HG03159 (cell line): Measurements from ENCODE around the gene IQUB.
"Not testable (repeated sequence)": the region's sequence is repeated elsewhere in the genome, so short reads cannot be mapped to it uniquely, and the experiment has no call there.

Source experiments
- ATAC-seq: cut with Tn5 transposase; IDR thresholded peaks from one replicate; pipeline ENCODE4 v1.9.1; 2021; ENCODE audit warnings: mild to moderate bottlenecking, moderate library complexity; ENCODE audit not compliant: unreplicated experiment

Gene IQUB

DNA sequence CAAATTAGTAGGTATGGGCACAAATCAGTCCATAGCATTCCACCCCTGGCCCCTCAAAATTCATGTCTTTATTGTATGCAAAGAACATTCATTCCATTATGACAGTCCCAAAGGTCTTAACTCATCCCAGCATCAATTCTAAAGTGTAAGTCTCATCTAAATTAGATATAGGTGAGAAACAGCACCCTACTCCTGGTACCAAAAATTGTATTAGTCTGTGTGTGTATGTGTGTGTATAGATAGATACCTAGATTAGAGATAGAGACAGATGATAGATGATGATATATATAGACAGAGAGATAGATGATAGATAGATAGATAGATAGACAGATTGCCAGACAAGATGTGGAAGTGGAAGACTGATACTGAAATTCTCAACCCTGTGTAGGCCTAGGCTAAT, 109.9 kb downstream of the IQUB start:
- no peak for ATAC-seq

DNA sequence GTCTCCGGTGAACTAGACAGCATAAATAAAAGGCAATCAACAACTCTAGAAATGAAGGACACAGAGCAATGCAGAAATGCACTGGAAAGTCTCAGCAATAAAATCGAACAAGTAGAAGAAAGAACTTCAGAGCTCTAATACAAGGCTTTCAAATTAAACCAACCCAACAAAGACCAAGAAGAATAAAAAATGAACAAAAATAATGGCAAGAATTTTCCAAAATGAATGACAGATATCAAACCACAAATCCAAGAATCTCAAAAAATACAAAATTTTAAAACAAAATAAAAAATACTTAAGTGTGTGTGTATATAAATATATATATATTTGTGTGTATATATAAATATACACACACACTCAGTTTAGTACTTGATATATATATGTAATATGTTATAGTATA, 110.8 kb downstream of the IQUB start:
- ATAC-seq, result no peak

DNA sequence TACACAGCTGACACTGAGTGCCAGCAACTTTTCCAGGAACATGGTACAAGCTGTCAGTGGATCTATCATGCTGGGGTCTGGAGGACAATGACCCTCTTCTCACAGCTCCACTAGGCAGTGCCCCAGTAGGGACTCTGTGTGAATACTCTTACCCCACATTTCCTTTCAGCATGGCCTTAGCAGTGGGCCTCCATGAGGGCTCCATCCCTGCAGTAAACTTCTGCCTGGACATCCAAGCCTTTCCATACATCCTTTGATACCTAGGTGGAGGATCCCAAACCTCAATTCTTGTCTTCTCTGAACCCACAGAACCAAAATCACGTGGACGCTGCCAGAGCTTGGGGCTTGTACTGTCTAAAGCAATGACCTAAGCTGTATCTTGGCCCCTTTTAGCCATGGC, 116.8 kb downstream of the IQUB start:
- ATAC-seq, result no peak

DNA sequence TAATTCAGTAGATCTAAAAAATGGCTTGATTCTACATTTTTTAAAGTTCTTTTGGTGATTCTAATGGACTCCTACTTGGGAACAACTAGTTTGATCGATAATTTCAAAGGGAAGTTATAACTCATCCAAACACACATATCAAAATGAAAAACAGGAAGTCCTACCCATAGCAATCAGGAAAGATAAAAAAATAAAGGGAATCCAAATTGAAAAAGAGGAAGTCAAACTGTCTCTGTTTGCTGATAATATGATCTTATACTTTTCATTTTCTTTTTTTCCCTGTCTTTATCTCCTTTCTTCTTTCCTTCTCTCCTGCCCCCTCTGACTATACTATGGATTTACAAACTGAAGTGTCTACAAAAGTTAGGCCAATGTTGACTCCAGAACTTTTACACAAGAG, 118.8 kb downstream of the IQUB start:
- no peak for ATAC-seq

DNA sequence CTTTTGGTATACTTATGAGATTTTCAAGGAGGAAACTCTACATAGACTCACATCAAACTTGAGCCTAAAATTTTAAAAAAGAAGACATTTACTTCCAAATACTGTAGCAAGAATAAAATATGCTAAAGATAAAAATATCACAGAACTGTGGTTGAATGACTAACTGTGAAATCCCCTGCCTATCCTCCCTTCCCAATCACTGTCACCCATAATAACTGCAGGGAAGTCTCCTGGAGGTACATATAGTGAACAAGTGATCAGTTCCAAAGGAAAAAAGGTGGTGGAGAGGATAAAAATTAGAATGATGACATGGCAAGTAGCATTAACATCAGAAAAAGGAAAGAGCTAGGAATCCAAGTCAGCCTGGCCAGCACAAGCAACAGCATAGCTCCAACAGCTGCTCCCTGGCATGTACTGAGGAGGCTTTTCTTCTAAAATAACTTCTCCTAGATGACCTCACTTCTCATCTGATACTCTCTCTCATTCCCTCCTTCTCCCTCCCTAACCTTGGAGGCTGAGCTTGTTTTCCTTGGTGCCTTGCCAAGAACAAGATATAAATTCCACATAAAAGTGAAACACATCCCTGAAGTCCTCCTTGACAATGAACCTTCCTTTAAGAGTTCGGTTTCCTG, 124.0 kb downstream of the IQUB start:
- no peak for ATAC-seq

DNA sequence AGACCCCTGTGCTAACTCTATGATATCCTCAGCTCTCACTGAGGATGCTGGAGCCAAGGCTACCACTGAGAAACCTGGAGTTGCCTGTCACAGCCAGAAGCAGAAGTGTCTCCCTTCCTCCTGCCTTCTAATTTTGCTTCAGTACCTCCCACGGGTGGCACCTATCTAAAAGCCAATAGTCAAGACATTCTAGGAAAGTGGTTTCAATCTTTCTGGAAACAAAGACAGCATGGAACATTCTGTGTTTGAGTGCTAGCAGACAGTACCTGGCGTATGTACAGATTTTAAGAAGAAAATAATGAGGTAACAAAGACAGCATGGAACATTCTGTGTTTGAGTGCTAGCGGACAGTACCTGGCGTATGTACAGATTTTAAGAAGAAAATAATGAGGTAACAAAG, 126.4 kb downstream of the IQUB start:
- ATAC-seq, result not testable (repeated sequence)
